Vagina (tissue), 2 donors: Measurements from ENCODE around the gene P2RY6. TPM values are rescaled to one million over a fixed set of nuclear protein-coding genes. Genes with fewer than 3 reads are reported as not detected.

Source experiments
- DNase-seq, 2 donors: peaks; one replicate each; pipeline ENCODE4 v3.0.0-alpha.2; 2017; ENCODE audit errors: extremely low spot score in 2 of 2
- H3K27ac ChIP-seq: fragments of 200-600 bp; sonication (generic); one replicate; pipeline ENCODE4 v1.5.1; 2019
- H3K27me3 ChIP-seq: fragments of 200-600 bp; sonication (generic); one replicate; pipeline ENCODE4 v1.5.1; 2019
- H3K36me3 ChIP-seq, 2 donors: fragments of 200-600 bp; sonication (generic); one replicate each; pipeline ENCODE4 v1.5.1; 2017 to 2019
- H3K4me1 ChIP-seq: fragments of 200-600 bp; sonication (generic); one replicate; pipeline ENCODE4 v1.5.1; 2019
- H3K4me3 ChIP-seq, 2 donors: fragments of 200-600 bp; sonication (generic); 1 replicate in 1 of 2; 2 replicates in 1 of 2; pipeline ENCODE4 v1.5.1; 2016 to 2019
- H3K9me3 ChIP-seq: fragments of 200-600 bp; sonication (generic); one replicate; pipeline ENCODE4 v1.5.1; 2019
- CTCF ChIP-seq, 3 experiments: fragments of 450-650 bp in 2 of 3; fragments of 200-600 bp in 1 of 3; sonication (generic) in 1 of 3; IDR thresholded peaks; one replicate each; pipeline ENCODE4 v1.5.1; 2017 to 2019; ENCODE audit warnings: antibody characterized with exemption in 3 of 3, mild to moderate bottlenecking in 2 of 3, moderate library complexity in 2 of 3
- POLR2A ChIP-seq, 2 donors: fragments of 450-650 bp; IDR thresholded peaks; one replicate each; pipeline ENCODE4 v1.6.1; 2017; ENCODE audit warnings: antibody characterized with exemption in 2 of 2, mild to moderate bottlenecking in 2 of 2, moderate library complexity in 2 of 2
- POLR2AphosphoS5 ChIP-seq, 2 donors: sonication (generic); formaldehyde crosslinking; IDR thresholded peaks; one replicate each; pipeline ENCODE4 v1.9.0; 2017; ENCODE audit warnings: antibody characterized with exemption in 2 of 2, mild to moderate bottlenecking in 2 of 2, low read depth in 1 of 2; ENCODE audit not compliant: insufficient read depth in 1 of 2
- intact Hi-C: fragments of 100-400 bp; cut with DNase I; formaldehyde crosslinking; loops from one replicate; pipeline ENCODE4 v1.15.1; 2023
- total RNA-seq: library from RNA; depleted of rRNA; stranded (reverse); fragments of >200 nt; gene quantifications from one replicate; pipeline ENCODE4 v1.2.3, GENCODE V29; 2016

Gene P2RY6
- total RNA-seq, 1 donor from 2014 or later, result 2.0 TPM

GRCh38 chr11:73346186-73346935 lies 74.2 kb downstream of the P2RY6 start:
- no peak for DNase-seq
- Histone ChIP-seq H3K36me3 (no peaks in the 10 kb centered on the region), H3K27ac (no peak overlapping the region), H3K9me3 (no peaks in the 10 kb centered on the region), H3K4me1 (peaks cover 53% of the 10 kb centered on the region), H3K4me3 (no peak overlapping the region), H3K27me3 (no peaks in the 10 kb centered on the region)
- no peak for TF ChIP-seq POLR2A (IDR thresholded peaks at IDR 0.05)
- TF ChIP-seq CTCF (IDR thresholded peaks at IDR 0.05), result no peak
- TF ChIP-seq POLR2AphosphoS5 (IDR thresholded peaks at IDR 0.05; ENCODE audit: insufficient read depth in 1 of 2, low read depth in 1 of 2), result no peak
- intact Hi-C loops, result no loop called here

GRCh38 chr11:73347067-73347466 lies 74.9 kb downstream of the P2RY6 start:
- no peak for TF ChIP-seq CTCF (IDR thresholded peaks at IDR 0.05)
- TF ChIP-seq POLR2A (IDR thresholded peaks at IDR 0.05), result no peak
- no peak for TF ChIP-seq POLR2AphosphoS5 (IDR thresholded peaks at IDR 0.05; ENCODE audit: insufficient read depth in 1 of 2, low read depth in 1 of 2)
- Histone ChIP-seq H3K9me3 (no peaks in the 10 kb centered on the region), H3K36me3 (no peaks in the 10 kb centered on the region), H3K4me3 (no peak overlapping the region), H3K4me1 (peaks cover 50% of the 10 kb centered on the region), H3K27me3 (no peaks in the 10 kb centered on the region), H3K27ac (no peak overlapping the region)
- no peak for DNase-seq
- intact Hi-C loops, result no loop called here

Other genes starting within 250 kb of the P2RY6 start
- gene FCHSD2, start 130.0 kb upstream of the P2RY6 start, total RNA-seq, result 15.7 TPM
- gene P2RY2, start 54.1 kb upstream of the P2RY6 start, total RNA-seq, result 27.3 TPM
- gene ARHGEF17, start 35.9 kb downstream of the P2RY6 start, total RNA-seq, result 32.9 TPM
- gene RELT, start 104.1 kb downstream of the P2RY6 start, total RNA-seq, result 6.1 TPM